ENCODE measurements around the gene ASMTL.
"Not testable (repeated sequence)": the region's sequence is repeated elsewhere in the genome, so short reads cannot be mapped to it uniquely, and the experiment has no call there.

The ASMTL gene

GRCh38 chrX:1434871-1435240, 17.9 kb downstream of the ASMTL start:
- DNase-seq, result no peak

DNA sequence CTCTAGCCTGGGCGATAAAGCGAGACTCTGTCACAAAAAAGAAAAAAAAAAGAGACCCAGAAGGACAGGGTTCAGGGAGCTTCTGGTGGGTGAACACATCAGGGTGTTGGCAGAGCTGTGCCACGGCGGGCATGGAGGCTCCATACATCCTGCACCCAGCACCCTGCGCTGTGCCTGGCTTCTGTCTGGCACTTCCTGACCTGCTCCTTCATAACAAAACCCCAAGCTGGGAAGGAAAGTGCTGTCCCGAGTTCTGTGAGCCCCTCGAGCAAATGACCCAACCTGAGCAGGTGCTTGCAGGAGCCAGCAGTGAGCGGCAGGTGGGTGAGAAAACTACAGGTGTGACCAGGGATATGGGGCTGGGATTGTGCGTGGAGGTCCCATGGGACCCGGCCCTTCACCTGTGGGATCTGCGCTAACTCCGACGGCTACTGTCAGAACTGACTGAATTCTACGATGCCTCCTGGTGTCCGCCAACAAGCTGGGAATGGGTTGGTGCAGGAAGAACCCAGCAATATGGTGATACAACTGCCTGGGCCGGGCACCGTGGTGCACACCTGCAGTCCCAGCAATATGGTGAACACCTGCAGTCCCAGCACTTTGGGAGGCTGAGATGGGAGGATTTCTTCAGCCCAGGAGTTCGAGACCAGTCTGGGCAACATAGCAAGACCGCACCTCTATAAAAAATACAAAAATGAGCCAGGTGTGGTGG, 18.9 kb downstream of the ASMTL start:
- no peak for DNase-seq

DNA sequence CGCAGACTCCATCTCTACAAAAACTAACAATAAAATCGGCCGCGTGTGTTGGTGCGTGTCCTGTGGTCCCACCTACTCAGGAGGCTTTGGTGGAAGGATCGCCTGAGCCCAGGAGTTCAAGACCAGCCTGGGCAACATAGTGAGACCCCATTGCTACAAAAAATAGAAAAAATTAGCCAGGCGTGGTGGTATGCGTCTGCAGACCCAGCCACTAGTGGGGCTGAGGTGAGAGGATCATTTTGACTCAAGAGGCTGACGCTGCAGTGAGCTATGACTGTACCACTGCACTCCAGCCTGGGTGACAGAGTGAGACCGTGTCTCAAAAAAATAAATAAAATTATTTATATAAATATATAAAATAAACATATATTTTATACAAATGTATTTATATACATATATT, 22.3 kb downstream of the ASMTL start:
- DNase-seq, result no peak

DNA sequence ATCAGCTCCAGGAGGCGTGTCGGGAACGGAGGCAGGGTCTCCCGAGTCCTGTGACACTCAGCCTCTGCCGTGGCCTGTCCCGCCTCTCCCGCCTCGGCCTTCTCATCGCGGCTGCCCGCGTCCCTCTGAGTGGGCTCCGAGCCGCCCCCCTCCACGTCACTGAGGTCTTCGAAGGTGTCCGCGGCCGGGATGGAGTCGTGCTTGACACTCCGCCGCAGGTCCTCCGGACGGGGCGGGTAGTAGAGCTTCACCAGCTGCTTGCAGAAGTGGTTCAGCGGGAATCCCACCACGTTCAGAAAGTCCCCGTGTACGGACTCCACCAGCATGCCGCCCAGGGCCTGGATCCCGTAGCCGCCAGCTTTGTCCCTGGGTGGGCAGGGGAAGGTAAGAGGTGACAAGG, 25.0 kb downstream of the ASMTL start:
- no peak for DNase-seq

DNA sequence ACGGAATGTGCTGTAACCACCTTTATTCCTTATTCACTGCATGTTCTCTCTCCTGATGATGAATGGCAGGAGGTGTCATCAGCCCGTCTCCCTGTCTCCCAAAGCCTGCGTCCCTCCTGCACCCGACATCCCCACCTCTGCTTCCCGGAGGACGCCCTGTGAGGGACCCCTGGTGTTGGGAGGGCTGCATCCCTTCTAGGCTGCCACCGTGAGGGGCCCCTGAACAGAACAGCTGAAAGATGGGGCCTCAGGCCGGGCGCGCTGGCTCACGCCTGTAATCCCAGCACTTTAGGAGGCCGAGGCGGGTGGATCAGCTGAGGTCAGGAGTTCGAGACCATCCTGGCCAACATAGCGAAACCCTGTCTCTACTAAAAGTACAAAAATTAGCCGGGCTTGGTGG, 26.4 kb downstream of the ASMTL start:
- not testable (repeated sequence) for DNase-seq

DNA sequence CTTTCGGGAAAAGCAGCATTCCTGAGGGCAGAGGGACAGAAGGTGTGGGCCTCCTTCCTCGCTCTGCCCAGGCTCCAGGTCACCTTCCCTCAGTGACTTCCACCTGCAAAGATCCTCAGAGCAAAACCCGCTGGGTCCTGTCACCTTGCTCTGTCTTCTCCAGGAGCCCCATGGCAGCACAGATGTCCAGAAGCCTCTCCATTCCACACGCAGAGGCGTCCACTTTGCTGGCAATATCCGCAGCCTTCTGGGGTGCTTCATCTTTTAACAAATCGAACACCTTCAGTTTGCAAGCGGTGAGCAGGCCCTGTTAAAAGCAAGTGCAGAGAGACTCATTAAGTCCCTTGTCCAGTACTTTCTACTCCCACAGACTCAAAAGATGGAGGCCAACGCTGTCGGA, 27.3 kb downstream of the ASMTL start:
- no peak for DNase-seq

GRCh38 chrX:1424147-1424851, 28.4 kb downstream of the ASMTL start:
- DNase-seq, result no peak

GRCh38 chrX:1423215-1423614, 29.5 kb downstream of the ASMTL start:
- no peak for DNase-seq

DNA sequence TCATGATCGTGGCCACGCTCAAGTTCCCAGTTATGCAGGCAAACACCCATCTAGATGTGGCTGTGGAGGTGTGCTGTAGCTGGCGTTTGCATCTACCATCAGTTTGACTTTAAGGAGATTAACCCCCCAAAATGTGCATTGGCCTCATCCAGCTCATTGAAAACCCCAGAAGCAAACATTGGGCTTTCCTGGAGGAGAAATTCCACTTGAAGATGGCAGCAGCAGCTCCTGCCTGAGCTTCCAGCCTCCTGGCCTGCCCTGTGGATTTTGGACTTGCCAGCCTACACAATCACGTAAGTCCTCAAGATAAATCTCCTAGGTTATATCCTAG, 30.6 kb downstream of the ASMTL start:
- DNase-seq, result no peak

GRCh38 chrX:1421433-1422134, 31.1 kb downstream of the ASMTL start:
- DNase-seq, result no peak

GRCh38 chrX:1420371-1420770, 32.3 kb downstream of the ASMTL start:
- no peak for DNase-seq

DNA sequence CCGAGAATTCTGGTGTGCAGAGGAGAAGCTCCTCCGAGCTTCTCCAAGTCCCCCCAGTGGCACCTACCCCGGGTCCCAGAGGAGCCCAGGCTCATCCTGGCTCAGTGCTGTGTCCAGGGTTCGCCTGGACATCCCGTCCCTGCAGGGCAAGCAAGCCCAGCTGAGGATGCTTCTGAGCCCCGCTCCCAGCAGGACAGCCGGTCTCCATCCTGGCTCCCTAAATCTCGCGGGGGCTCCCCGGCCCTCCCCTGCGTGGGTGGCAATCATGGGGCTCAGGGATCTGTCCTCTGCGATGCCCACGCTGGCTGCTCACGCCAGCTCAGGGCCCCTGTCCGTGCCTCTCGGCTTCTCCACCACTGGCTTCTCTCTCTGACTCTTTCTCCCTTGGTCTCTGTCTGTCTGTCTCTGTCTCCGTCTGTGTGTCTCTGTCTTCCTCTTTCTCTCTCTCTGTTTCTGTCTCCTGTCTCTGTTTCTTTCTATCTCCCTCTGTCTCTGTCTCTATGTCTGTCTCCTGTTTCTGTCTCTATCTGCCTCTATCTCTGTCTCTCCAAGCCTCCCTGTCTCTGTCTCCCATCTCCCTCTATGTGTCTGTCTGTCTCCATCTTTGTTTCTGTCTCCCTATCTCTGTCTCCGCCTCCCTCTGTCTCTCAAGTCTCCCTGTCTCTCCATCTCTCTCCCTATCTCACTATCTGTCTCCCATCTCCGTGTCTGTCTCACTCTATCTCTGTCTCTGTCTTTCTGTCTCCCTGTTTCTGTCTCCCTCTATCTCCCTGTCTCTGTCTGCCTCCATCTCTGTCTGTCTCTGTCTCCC, 33.0 kb downstream of the ASMTL start:
- DNase-seq, result no peak

GRCh38 chrX:1418901-1419544, 33.7 kb downstream of the ASMTL start:
- no peak for DNase-seq

DNA sequence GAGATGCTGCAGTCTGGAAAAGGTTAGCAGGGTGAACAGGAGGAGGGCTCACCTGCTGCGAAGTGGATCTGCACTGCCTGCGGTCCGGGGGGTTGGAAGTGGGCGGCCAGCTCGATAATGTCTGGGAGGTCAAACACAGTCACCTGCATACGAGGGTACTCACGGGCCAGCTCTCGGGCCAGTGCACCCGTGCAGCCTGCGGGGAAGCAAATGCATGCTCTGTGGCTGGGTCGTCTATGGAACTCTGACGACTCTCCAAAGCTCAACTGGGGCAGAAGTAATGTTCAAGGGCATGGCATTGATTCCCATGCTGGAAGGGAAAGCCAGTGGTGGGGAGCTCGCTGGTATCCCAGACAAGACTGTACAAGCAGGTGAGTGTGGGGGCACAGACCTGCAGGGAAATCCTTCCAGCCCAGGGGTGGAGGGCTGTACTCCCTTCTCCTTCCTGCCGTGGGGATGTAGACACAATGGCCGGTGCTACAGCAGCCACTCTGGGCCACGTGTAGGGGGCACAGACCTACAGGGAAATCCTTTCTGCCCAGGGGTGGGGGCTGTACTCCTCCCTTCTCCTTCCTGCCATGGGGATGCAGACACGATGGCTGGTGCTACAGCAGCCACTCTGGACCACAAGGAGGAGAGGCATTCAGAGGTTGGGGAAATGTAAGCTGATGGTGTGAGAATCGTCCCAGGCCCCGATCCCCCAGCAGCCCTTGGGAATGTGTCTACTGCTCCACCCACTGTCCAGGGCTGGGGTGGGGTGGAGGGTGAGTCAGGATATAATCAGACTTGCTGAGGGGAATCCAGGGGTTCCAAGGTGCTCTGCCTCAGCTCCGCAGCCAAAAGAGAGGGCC, 34.6 kb downstream of the ASMTL start:
- no peak for DNase-seq

DNA sequence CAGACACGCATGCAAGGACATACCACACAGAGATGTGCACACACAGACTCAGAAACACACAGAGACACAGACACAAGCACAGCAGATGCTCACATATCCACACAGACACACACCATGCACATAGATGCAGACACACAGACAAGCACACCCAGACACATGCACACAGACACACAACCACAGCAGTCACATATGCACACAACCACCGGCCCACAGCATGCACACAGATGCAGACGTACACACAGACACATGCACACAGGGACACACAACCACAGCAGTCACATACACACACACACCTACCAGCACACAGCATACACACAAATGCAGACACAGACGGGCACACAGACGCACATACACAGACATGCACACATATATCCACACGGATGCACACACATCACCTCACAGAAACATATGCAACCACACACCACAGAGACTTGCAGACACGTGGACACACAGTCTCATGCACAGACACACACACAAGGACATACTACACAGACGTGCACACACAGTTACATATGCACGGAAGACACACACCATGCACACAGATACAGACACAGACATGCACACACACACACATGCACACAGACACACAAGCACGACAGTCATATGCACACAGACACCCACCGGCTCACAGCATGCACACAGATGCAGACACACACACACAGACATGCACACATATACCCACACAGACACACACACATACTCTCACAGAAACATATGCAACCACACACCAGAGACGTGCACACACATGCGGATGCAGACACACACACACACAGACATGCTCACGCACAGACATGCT, 35.5 kb downstream of the ASMTL start:
- DNase-seq, result no peak

GRCh38 chrX:1416327-1416784, 36.4 kb downstream of the ASMTL start:
- DNase-seq, result no peak

DNA sequence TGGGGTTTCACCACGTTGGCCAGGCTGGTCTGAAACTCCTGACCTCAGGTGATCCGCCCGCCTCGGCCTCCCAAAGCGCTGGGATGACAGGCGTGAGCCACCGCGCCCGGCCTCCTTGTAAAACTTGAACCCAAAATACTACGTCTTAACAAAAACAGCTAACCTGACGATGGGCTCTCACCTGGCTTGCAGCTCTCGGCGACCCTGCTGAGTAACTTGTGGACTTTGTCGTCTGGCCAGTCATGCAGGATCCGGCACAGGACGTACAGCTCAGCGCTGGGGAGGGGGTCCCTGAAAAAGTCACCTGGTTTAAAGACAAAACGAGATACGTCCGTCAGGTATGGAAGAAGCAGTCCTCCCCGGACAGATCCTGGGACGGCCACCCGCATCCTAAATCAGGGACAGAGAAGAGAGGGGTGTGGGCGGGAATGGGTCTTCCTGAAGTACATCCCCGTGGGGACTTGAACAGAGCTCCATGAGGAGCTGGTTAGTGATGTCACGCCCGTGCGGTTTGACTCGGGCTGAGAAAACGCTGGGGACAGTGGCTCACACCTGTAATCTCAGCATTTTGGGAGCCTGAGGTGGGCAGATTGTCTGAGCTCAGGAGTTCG, 40.1 kb downstream of the ASMTL start:
- no peak for DNase-seq

GRCh38 chrX:1411326-1411725, 41.4 kb downstream of the ASMTL start:
- DNase-seq, result no peak

DNA sequence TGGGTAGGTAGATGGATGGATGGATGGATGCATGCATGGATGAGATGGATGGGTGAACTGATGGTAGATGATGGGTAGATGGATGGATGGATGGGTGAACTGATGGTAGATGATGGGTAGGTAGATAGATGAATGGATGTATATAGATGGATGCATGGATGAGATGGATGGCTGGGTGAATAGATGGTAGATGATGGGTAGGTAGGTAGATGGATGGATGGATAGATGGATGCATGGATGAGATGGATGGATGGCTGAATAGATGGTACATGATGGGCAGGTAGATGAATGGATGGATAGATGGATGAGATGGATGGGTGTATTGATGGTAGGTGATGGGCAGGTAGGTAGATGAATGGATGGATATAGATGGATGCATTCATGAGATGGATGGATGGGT, 45.7 kb downstream of the ASMTL start:
- no peak for DNase-seq
